Measurements from ENCODE around the gene RAVER2.
"Not testable (repeated sequence)": the region's sequence is repeated elsewhere in the genome, so short reads cannot be mapped to it uniquely, and the experiment has no call there.

Gene RAVER2

GRCh38 chr1:64744492-64745180 lies at the start of gene RAVER2:
RAVER2 (plus strand) TSS chr1:64745075; CDS start chr1:64745173, 98 bp downstream.
- H3K4me3 ChIP-seq (ENCODE audit: low read length): peak within 1 kb of the TSS; percentile 47

GRCh38 chr1:64696879-64697278 lies 48.0 kb upstream of the RAVER2 start:
- no peak for TF ChIP-seq ZNF274 (IDR thresholded peaks at IDR 0.05; ENCODE audit: low read depth, low read length)
- no peak overlapping the region for H3K4me3 ChIP-seq (ENCODE audit: low read length)

More at GRCh38 chr1:64744492-64745180, at the start of gene RAVER2:
- TF ChIP-seq ZNF274 (IDR thresholded peaks at IDR 0.05; ENCODE audit: low read depth, low read length): no peak

- no peak for TF ChIP-seq ZNF274 (IDR thresholded peaks at IDR 0.05; ENCODE audit: low read depth, low read length)
- H3K4me3 ChIP-seq (ENCODE audit: low read length): no peak overlapping the region
Observed at GRCh38 chr1:64699327-64699726, 45.5 kb upstream of the RAVER2 start.

DNA sequence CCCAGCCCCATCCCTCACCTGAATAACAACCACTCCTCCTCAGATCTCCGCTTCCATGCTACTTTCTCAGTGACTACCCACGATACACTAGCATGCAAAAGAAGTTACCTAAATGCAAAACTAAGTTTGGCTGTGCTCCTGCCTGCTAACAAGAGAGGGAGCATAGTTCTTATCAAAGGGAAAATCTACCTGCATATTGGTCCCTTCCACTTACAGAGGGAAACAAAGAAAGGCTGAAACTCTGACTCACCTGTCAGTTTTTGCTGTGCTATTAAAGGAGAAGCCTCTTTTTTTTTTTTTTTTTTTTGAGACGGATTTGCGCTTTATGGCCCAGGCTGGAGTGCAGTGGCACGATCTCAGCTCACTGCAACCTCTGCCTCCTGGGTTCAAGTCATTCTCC lies 43.8 kb upstream of the RAVER2 start:
- TF ChIP-seq ZNF274 (IDR thresholded peaks at IDR 0.05; ENCODE audit: low read depth, low read length): no peak
- no peak overlapping the region for H3K4me3 ChIP-seq (ENCODE audit: low read length)

DNA sequence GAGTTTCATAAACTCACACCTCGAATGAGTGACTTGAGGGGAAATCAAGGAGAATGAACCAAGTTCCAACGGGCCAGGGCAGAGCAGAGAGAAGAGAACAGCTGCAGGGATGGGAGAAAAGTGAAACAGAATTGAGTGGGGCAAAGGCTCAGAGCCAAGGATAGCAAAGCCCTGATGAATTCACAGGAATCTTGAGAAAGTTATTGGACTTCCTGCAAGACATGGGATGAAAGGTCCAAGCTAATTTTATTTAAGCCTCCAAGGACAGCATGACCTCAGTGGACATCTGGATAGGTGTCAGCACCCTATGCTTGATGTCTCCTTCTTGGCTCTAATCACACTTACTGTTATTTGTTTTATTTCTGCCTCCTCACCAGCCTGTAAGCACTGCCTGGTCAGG lies 43.0 kb upstream of the RAVER2 start:
- H3K4me3 ChIP-seq (ENCODE audit: low read length): no peak overlapping the region
- no peak for TF ChIP-seq ZNF274 (IDR thresholded peaks at IDR 0.05; ENCODE audit: low read depth, low read length)

- not testable (repeated sequence) for H3K4me3 ChIP-seq (ENCODE audit: low read length)
Observed at GRCh38 chr1:64702670-64703069, 42.2 kb upstream of the RAVER2 start.

- H3K4me3 ChIP-seq (ENCODE audit: low read length): no peak overlapping the region
- no peak for TF ChIP-seq ZNF274 (IDR thresholded peaks at IDR 0.05; ENCODE audit: low read depth, low read length)
Observed at GRCh38 chr1:64703600-64703999, 41.3 kb upstream of the RAVER2 start.

GRCh38 chr1:64705591-64705990 lies 39.3 kb upstream of the RAVER2 start:
- TF ChIP-seq ZNF274 (IDR thresholded peaks at IDR 0.05; ENCODE audit: low read depth, low read length): no peak
- no peak overlapping the region for H3K4me3 ChIP-seq (ENCODE audit: low read length)

DNA sequence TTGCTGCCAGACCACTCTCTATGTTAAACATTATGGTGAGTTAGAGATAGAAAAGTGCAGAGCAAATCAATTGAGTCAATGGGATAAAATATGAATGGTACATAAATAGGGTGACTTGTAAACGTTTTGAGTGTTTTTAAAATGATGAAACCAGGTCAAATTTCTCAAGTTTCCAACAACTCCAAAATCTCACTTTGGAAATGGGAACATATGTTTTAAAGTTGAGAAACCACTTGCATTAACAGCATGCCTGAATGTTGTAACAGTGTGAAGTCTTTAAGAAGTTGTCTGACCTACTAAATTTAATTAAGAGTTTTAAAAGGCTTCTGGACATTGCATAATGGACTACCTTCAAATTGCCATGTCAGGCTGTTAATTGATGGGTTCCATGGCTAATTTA lies 33.6 kb upstream of the RAVER2 start:
- TF ChIP-seq ZNF274 (IDR thresholded peaks at IDR 0.05; ENCODE audit: low read depth, low read length): no peak
- H3K4me3 ChIP-seq (ENCODE audit: low read length): no peak overlapping the region

GRCh38 chr1:64712049-64712448 lies 32.8 kb upstream of the RAVER2 start:
- no peak overlapping the region for H3K4me3 ChIP-seq (ENCODE audit: low read length)
- no peak for TF ChIP-seq ZNF274 (IDR thresholded peaks at IDR 0.05; ENCODE audit: low read depth, low read length)

DNA sequence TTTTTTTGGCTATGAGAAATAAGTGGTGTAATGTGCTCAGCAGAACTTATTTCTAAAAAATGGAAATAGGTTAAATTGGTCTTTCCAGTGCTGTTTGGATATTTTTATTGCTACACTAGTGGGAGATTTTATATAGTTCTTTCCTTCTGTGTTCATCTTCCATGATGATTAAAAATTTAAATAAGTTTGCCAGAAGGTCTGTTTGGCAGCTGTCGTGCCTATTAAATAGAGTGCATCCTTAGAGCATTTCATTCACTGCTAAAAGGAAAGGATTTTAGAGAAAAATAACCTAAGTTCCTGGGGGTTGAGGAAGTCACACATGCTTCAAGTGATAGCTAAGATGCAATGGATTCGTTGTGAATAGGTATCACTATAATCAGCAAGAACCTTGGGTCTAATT lies 29.7 kb upstream of the RAVER2 start:
- H3K4me3 ChIP-seq (ENCODE audit: low read length): no peak overlapping the region

DNA sequence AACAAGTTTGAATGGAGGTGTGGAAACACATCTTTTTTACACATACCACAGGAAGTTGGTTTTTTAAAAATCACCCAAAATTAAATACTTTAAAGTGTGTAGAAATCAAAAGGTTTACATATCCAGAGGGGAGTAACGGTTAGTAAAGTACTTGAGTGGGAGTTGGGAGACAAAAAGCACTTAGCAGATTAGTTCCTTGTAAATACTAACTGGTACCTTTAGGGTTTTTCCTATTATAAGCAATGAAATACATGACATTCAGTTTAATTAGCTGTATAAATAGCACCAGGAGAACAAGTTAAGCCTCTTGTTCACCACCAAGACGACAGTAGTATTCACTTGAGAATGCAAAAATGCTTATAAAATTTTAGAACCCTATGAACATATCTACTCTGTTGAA lies 23.7 kb upstream of the RAVER2 start:
- no peak for TF ChIP-seq ZNF274 (IDR thresholded peaks at IDR 0.05; ENCODE audit: low read depth, low read length)
- no peak overlapping the region for H3K4me3 ChIP-seq (ENCODE audit: low read length)

More for the DNA sequence above, 29.7 kb upstream of the RAVER2 start:
- no peak for TF ChIP-seq ZNF274 (IDR thresholded peaks at IDR 0.05; ENCODE audit: low read depth, low read length)

DNA sequence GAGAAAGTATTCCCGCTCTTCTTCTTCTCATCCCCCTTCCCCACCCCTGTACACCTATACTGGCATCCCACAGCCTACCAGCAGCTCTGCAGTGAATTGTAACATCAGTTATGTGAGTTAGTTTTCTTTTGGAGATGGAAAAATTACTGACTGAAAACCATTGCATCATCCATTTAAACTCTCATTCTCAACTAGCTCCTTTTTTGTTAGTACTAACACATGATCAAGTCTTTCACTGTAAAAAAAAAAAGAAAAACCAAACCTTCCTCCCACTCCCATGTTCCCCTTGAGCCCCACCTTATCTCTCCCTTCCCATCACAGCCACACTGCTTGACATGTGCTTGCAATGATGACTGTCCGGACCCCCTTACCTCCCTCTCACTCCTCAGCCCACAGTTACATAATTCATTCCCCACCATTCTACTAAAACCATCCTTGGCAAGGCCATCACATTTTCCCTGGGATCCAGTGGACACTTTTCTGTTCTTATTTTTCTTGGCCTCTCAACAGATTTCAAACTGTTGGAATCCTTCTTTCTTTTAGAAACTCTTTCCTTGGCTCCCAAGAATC lies 23.2 kb upstream of the RAVER2 start:
- no peak overlapping the region for H3K4me3 ChIP-seq (ENCODE audit: low read length)
- no peak for TF ChIP-seq ZNF274 (IDR thresholded peaks at IDR 0.05; ENCODE audit: low read depth, low read length)

DNA sequence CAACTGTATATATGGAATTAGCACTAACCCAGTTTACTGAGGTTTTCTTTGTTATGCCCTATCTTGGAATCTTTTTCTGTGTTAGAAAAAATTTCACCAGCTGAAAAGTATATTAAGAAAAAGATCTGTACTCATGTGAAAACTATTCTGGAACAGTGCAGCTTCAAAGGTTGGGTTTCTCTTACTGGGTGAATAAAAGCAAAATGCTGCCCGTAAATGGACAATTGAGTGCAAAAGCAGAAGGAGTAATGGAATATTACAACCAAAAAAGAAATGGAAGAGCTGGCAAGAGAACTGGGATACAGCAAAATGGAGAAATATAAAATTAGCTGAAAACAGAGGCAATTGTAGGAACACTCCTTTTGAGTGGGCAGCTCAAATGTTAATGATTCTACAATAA lies 17.0 kb upstream of the RAVER2 start:
- H3K4me3 ChIP-seq (ENCODE audit: low read length): no peak overlapping the region
- TF ChIP-seq ZNF274 (IDR thresholded peaks at IDR 0.05; ENCODE audit: low read depth, low read length): no peak

DNA sequence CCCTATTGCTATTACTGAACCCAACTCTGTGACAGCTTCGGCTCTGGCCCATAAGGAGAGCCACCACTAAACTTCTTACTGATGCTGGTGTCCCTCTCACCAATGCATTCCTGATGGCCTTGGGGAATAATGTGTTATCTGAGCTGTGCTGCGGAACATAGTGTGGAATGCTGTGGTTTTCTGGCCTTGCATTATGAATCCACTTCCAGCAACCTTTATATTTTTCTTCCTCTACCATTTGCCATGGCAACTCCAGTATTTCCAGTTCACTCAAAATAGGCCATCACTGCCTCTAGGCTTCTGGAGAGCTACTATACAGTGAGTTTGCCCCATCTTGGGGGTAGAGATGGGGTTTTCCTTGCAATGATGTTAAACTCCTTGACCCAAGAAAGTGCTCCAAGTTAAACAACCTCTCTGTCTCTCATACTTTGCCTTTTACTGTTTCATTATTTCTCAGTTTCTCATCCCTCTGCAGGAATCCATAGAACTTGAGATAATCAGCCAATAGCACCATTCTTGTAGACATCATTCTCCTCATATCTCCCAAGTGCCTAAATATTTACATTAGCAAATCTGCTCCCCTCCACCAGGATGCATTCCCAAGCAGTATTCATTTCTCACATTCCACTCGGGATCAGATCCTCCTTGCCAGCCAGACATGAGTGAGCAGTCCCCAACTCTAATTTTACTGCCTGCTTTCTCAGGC lies 11.1 kb upstream of the RAVER2 start:
- no peak overlapping the region for H3K4me3 ChIP-seq (ENCODE audit: low read length)

More for the DNA sequence above, 11.1 kb upstream of the RAVER2 start:
- TF ChIP-seq ZNF274 (IDR thresholded peaks at IDR 0.05; ENCODE audit: low read depth, low read length): no peak

All from GM08714 (cell line).